Left hindlimb (tissue), 1 donor: ENCODE results near the gene NETO2.
A peak's percentile ranks its signal among the peaks of the same experiment; 100 is the strongest.
"Not testable (repeated sequence)": the region's sequence is repeated elsewhere in the genome, so short reads cannot be mapped to it uniquely, and the experiment has no call there.

Experiments used
- DNase-seq: peaks from one replicate; pipeline ENCODE4 v3.0.0-alpha.2; 2018

The NETO2 gene, protein sequence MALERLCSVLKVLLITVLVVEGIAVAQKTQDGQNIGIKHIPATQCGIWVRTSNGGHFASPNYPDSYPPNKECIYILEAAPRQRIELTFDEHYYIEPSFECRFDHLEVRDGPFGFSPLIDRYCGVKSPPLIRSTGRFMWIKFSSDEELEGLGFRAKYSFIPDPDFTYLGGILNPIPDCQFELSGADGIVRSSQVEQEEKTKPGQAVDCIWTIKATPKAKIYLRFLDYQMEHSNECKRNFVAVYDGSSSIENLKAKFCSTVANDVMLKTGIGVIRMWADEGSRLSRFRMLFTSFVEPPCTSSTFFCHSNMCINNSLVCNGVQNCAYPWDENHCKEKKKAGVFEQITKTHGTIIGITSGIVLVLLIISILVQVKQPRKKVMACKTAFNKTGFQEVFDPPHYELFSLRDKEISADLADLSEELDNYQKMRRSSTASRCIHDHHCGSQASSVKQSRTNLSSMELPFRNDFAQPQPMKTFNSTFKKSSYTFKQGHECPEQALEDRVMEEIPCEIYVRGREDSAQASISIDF

DNA sequence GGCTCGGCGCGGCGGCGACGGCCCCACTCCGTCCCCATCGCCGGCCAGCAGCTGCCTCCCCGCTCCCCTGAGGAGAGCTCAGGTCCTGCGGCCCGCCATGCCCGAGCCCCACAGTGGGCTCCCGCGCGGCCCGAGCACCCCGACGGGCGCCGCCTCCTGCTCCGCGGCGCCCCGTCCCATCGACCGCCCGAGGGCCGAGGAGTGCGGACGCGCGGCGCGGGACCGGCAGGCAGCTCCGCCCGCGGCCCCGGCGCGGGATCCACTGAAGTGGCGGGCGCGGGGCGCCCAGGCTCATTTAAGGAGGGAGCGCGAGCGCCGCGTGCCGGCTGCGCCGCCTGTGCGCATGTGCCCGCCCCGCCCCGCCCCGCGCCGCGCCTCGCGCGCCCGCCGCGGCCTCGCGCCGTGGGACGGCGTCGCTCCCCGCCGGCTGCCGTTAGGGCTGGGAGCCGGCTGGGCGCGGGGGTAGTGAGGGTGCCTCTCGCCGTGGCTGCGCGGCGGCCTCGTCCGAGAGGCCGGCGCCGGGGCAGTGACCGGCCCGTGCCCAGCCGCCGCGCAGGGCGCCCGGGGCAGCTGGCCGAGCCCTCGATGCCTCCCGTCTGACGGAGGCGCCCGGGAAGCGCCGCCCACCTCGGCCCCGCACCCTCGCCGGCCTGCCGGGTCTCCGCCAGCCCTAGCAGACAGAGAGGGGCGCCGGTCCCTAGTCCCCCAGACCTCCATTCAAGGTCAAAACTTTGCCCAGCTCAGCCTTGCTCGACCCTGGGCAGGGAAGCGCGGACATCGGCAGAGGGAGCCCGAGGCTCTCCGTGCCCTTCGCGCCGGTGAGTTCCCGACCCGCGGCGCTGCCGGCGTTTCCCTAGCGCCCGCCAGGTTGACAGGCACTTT, at the start of gene NETO2:
TSS of gene NETO2 (minus strand) at position 269 of the 882 bp plus-strand sequence. CDS start 333 bp downstream, outside the sequence.
- DNase-seq = peak; percentile 69

DNA sequence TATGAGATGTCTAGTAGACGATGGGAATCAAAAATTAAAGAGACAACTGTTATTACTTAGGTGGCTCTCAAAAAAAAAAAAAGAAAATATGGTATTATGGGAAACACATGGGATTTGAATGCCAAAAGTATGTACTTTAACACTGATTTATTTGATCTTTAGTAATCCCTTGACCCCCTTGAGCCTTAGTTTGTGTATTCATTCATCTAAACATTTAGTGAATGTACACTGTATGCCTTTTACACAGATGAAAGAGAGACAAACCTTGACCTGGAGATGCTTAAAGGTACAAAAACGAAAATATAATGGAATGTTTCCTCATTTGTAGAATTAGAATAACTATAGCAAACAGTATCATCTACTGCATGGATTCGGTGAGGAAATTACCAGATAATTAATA, 38.6 kb upstream of the NETO2 start:
- no peak for DNase-seq

DNA sequence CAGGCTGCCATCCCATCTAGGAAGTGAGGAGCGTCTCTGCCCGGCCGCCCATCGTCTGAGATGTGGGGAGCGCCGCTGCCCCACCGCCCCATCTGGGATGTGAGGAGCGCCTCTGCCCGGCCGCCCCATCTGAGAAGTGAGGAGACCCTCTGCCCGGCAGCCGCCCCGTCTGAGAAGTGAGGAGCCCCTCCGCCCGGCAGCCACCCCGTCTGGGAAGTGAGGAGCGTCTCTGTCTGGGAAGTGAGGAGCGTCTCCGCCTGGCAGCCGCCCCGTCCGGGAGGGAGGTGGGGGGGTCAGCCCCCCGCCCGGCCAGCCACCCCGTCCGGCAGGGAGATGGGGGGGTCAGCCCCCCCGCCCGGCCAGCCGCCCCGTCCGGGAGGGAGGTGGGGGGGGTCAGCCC, 37.3 kb upstream of the NETO2 start:
- DNase-seq = not testable (repeated sequence)

DNA sequence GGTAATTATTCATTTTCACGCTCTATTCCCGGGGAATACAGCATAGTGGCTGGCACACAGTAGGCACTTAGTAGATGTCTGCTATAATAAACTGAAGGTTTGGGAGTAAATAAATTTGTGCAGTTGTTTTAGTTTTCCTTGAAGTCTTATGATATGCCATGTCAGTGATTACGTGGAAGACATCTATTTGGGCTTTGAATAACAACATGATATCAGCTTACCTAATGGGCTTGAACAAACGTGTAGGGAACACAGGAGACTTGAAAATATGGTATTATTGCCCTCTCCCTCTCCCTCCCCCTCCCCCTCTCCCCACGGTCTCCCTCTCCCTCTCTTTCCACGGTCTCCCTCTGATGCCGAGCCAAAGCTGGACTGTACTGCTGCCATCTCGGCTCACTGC, 36.3 kb upstream of the NETO2 start:
- no peak for DNase-seq

DNA sequence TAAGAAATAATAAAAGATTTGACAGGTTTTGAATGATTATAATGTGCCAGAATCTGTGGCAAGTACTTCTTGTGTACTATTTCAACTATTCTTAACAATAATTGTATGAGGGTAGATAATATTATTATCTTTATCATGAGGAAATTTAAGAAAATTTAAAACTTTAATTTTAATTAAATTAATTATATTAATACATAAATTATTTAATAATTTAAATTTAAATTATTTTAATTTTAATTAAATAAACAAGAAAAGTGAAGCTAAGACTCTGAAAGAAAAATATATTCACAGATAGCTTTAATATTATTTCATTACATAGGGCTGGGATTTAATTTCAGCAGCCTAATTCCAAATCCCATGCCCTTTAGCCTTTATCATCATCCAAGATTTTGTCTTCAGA, 31.4 kb upstream of the NETO2 start:
- no peak for DNase-seq

DNA sequence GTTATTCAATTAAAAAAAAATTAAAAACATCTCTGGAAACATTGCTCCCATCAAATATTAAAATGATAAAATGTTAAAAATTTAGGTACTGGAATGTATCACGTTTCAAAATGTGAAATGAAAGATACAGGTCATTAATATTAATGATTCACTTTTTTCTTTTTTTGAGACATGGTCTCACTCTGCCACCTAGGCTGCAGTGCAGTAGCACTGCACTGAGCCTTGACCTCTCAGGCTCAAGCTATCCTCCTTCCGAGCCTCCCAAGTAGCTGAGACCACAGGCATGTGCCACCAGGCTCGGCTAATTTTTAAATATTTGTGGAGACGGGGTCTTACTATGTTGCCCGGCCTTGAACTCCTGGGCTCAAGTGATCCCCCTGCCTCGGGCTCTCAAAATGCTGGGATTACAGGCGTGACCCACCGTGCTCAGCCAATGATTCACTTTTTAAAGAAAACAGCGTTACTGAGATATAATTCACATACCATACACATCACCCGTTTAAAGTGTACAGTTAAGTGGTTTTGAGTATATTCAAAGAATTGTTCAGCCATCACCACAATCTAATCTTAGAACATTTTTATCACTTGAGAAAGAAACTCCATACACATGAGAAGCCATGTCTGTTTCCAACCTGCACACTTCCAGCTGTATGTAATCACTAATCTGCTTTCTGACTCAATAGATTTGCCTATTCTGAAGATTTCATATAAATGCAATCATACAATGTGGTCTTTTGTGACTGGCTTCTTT, 19.1 kb upstream of the NETO2 start:
- no peak for DNase-seq

DNA sequence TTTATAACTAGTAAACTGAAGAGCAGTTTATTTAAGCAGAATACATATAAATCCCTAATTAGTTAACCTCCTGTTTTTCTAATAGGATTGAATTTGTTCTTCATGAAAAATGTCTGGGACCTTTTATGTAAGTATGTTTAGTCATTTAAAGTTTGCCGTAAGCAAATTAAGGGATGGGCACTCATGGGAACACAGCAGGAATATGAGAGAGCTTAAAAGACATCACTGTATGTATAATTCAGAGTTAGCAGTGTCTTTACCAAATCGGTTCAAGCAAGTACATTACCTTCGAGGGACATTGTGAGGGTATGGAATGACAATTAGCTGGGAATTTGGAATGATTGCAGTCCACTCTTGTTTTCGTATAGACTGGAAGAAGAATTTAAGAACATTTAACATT, 17.7 kb upstream of the NETO2 start:
- no peak for DNase-seq

DNA sequence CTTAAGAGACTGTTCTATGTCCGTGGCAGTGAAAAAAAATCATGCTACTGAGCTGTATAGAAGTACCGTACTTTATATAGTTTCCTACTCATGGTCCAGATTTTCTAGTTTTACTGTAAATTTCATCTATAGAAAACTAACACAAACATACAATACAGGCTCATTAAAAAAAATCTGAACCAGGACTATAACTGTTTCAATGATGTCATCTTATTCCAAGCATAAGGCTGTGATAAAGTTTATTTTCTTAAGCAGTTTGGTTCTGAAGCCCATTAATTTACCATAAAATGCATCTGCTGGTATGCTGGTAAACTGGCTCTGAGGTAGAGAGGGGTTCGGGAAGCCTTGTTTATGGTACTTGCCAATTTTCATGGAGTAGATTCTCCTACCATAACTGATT, 16.7 kb upstream of the NETO2 start:
- DNase-seq = no peak

DNA sequence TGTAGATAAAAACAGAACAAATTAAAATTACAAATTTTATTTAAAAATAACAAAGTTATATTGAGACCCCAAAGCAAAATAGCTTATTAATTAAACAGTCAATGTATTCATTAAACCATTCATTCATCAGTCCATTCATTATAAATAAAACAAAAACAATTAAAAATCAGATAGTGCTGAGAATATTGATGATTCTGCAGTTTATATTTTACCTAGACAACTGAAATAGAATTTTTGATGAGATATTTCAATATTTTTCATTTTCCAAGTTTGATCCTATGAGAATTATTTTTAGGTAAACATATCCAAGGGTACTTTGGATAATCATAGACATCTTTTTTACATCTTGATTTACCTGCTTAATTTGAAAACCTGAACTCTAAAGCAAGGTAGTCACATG, 15.2 kb upstream of the NETO2 start:
- no peak for DNase-seq

DNA sequence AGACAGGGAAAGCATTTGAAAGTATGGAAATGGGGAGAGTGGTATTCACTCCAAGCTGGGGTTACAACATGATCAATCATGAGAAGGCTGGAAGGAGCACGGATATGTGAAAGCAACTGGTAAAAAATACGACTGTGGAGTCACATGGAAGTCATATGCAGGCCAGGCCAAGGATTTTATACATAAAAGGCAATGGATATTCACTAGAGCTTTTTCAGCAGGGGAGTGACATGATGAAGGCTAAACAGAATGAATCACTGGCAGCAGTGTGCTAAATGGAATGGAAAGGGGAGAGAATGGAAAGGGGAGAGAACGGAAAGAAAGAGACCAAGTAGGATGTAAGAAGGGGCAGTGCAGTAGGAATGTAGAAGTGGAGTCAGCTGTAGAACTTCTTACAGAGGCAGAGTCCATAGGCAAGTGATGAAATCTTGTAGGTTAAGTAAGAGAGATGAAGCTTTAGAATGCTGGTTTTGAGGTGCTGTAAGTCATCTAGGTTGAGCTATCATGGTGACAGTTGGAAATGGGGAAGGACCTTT, 13.0 kb upstream of the NETO2 start:
- no peak for DNase-seq

DNA sequence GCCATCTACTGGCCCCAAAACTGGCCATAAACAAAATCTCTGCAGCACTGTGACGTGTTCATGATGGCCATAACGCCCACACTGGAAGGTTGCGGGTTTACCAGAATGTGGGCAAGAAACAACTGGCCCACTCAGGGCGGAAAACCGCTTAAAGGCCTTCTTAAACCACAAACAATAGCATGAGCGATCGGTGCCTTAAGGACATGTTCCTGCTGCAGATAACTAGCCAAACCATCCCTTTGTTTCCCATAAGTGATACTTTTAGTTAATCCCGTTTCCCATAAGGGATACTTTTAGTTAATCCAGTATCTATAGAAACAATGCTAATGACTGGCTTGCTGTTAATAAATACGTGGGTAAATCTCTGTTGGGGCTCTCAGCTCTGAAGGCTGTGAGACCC, 8.8 kb upstream of the NETO2 start:
- not testable (repeated sequence) for DNase-seq

DNA sequence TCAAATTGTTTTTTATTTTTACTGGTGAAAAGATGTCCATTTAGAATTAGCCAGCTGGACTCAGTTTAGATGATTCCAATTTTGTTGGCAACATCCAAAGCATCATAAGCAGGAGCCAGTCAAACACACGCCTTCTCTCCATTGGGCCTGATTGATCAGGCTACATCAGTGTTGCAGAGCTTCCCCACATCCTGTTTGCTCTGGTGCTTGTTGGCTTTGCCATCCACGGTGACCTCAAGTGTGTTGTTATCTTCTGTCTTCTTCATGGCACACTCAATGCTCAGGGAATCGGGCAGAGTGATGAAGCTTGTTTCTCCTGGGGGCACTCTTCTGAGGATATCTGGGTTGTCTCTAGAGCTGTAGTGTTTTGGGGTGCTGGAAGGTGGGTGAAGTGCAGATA, 6.3 kb upstream of the NETO2 start:
- no peak for DNase-seq

DNA sequence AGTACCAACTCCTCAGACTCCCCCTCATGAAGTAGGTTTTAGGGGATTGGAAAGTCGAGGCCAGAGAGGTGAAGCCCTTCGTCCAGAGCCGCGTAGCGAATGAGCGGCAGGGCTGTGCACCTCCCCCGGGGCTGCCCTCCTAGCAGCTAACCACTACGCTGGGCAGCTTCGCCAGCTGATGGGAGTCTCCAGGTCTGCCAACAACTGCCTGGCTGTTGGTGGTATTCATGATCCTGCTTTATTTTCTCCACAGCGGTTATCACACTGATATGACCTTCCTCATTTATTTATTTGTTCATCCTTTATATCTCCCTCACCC, 773 bp upstream of the NETO2 start:
- no peak for DNase-seq

DNA sequence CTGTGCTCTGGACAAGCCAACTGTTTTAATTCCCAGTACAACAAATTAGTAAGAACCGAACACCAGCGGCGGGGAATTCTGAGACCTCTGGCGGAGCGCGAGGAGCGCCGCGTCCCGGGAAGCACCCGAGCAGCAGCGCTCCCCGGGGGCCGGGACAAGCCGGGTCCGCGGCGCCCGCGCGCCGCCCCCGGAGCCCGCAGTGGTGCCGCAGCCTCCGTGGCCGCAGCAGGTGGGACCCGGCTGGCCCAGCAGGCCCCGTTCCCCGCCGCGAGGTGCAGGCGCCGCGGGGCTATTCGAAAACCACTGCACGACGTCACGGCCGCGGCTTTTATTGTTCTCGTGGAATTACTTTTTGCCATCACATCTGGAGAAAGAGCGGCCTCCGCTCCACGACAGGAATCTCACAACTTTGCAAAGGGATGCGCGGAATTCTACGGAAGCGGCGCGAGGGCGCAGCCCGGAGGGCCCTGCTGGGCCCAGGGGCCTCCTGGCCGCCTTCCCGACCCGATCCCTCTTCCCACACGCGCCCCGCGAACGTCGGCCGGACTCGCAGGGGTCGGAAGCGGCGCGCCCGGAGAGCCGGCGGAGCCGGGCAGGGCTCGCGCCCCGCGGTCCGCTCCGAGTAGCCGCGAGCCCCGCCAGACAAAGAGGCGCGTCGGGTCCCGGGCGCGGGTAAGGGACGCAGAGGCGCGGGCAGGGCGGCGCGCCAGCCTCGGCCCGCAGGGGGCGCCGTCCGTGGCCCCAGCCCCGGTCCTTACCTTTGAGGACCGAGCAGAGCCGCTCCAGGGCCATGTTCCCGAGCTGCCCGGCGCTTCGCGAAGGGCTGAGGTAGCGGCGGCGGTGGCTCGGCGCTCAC, 696 bp downstream of the NETO2 start:
- peak; percentile 58 for DNase-seq

DNA sequence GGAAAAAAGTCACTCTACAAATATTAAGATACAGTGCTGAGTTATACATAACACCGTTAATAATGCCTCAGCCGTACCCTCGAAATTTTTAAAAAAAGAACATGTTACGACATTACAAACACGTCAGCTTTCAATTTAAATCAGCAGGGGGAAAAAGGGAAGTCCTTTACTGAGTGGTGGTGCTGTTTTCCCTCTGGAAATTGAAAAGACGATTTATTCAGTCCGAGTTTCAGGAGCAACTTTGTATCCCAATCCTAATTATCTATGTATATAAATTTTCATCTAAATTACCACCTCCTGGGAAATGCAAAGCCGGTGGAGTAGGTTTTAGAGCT, 1.3 kb downstream of the NETO2 start:
- no peak for DNase-seq

DNA sequence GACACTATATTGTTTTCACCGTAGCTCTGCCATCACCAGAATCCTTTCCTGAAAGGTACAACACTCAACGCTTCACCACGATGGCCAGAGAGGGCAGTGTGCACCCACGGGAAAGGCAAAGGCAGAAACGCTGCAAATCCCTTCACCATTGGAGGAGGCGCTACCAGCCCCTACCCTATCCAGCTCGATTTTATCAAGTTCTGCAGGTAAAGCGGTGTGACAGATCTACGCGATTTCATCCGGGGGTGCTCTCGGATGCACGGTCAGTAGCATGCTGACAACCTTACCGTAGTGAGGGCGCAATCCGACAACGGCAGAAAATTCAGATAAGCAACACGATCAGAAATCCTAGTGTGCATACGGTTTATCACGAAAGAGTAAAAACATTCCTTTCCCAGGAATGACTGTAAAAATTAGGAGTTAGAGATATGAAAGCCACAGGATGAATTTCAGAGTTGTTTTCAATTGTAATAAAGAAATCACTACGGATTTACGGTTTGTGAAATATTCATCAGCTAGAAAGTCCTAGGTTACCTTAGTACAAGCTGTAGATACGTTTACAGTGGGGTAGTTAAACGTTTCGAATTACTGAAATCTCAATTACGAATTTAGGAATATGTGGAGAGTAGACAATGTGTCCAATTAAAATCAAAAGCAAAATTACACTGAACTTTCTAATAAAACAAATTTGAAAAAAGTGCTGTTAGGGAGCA, 1.8 kb downstream of the NETO2 start:
- DNase-seq = peak; percentile 85

DNA sequence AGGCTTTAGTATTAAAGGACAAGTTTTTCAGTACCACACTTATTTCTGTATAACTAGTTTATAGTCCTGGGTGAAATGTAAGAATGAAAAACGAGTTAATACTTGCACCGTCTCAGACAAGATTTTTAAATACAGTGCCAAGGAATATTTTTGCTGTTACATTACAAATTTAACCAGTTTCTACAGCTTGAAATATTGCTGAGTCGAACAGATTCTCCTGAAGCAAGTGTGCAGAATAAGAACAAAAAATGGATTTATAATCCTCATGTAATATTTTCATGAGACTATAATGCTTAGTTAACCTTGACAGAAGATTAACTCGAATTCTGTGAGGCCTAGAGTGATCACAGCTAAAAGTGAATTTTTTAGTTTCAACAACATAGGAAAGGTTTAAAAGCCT, 3.1 kb downstream of the NETO2 start:
- DNase-seq = no peak

DNA sequence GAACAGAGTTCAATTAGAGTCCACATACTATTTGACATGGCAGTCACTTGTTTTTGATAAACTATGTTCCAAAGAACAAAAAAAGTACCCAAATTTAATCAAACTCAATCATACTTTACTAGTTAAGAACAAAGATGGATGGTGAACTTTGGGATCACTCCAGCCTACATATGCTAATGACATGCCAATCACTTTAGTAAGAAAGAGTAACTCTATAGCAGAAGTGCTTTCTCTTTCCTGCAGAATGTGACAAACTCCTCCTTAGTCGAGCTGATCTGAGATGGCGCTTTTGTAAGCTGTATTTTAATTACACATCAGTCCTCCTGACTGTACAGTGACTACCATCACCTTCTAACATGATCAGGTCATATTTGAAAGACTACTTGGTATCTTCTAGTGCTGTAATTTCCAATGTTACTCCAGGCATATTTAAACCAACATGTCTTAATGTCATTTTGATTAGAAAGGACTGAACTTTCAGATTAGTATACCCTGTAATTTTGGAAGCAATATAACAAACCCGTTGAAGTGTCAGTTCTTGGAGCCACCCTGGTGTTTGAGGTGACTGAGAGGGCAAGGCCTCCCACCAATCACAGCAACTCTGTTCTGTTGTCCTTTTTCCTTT, 4.1 kb downstream of the NETO2 start:
- no peak for DNase-seq

DNA sequence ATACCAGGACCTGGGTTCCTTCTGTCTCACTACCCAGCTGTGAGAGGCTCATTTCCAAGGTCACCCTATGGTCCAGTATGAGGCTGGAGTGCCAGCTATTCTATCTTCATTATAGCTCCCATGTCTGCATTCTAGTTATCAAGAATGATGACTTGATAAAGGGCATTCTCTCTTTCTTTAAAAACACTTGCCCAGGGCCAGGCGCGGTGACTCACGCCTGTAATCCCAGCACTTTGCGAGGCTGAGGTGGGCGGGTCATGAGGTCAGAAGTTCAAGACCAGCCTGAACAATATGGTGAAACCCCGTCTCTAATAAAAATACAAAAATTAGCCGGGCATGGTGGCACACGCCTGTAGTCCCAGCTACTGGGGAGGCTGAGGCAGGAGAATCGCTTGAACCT, 5.8 kb downstream of the NETO2 start:
- DNase-seq = not testable (repeated sequence)

DNA sequence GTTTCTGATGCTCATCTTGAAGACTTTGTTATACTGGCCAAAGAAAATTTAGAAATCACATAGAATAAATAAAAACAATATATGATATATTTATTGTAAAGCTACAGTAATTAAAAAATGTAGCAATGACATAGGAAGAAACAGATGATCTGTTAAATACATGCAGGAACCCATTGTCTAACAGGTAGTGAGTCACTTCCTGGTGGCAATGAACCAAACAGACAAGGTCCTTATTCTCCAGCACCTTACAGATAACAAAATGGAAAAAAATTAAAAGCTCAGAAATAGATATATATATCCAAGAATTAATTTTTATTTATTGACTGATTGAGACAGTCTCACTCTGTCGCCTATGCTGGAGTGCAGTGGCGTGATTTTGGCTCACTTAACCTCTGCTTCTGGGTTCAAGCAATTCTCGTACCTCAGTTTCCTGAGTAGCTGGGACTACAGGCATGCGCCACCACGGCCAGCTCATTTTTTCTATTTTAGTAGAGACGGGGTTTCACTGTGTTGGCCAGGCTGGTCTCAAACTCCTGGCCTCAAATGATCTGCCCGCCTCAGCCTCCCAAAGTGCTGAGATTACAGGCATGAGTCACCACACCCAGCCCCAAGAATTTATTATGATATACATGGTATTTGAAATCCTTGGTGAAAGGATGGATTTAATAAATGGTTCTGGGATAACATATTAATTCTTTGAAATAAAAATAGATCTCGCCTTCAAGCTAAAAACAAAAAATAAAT, 7.5 kb downstream of the NETO2 start:
- no peak for DNase-seq
